RWPE2 (cell line): ENCODE results near the gene TOMM22.
"Not testable (repeated sequence)": the region's sequence is repeated elsewhere in the genome, so short reads cannot be mapped to it uniquely, and the experiment has no call there.

ENCODE experiments used
- ATAC-seq: fragments of 200-7000 bp; cut with Tn5 transposase; 3 replicates; pipeline ENCODE4 v1.9.1; 2021; ENCODE audit warnings: low read depth
- DNase-seq: peaks from one replicate; pipeline ENCODE4 v3.0.0-alpha.2; 2020; ENCODE audit warnings: low spot score
- H3K27ac ChIP-seq: fragments of 450-650 bp; 2 replicates; pipeline ENCODE4 v1.5.1; 2017; ENCODE audit warnings: mild to moderate bottlenecking; ENCODE audit not compliant: poor library complexity, severe bottlenecking
- H3K27me3 ChIP-seq: fragments of 250-450 bp; sonication (Bioruptor Pico); 2 replicates; pipeline ENCODE4 v1.5.1; 2021; ENCODE audit warnings: mild to moderate bottlenecking, moderate library complexity; ENCODE audit not compliant: insufficient read depth, poor library complexity, severe bottlenecking
- H3K36me3 ChIP-seq: fragments of 250-450 bp; sonication (Bioruptor Pico); 2 replicates; pipeline ENCODE4 v1.5.1; 2020; ENCODE audit warnings: low read depth, mild to moderate bottlenecking, moderate library complexity
- H3K4me1 ChIP-seq: fragments of 250-450 bp; sonication (Bioruptor Pico); 2 replicates; pipeline ENCODE4 v1.5.1; 2021; ENCODE audit warnings: mild to moderate bottlenecking, moderate library complexity; ENCODE audit not compliant: insufficient read depth, poor library complexity, severe bottlenecking
- H3K4me3 ChIP-seq: fragments of 250-450 bp; sonication (Bioruptor Pico); 2 replicates; pipeline ENCODE4 v1.5.1; 2021; ENCODE audit warnings: mild to moderate bottlenecking, moderate library complexity; ENCODE audit not compliant: severe bottlenecking
- H3K9me3 ChIP-seq: fragments of 250-450 bp; sonication (Bioruptor Pico); 2 replicates; pipeline ENCODE4 v1.5.1; 2021; ENCODE audit warnings: mild to moderate bottlenecking, moderate library complexity; ENCODE audit not compliant: severe bottlenecking
- TF ChIP-seq, protein P1 (sequence below): fragments of 450-650 bp; IDR thresholded peaks from one replicate; pipeline ENCODE4 v1.5.1; 2017; ENCODE audit warnings: mild to moderate bottlenecking, moderate library complexity; ENCODE audit not compliant: poor library complexity, severe bottlenecking

TOMM22 gene

DNA sequence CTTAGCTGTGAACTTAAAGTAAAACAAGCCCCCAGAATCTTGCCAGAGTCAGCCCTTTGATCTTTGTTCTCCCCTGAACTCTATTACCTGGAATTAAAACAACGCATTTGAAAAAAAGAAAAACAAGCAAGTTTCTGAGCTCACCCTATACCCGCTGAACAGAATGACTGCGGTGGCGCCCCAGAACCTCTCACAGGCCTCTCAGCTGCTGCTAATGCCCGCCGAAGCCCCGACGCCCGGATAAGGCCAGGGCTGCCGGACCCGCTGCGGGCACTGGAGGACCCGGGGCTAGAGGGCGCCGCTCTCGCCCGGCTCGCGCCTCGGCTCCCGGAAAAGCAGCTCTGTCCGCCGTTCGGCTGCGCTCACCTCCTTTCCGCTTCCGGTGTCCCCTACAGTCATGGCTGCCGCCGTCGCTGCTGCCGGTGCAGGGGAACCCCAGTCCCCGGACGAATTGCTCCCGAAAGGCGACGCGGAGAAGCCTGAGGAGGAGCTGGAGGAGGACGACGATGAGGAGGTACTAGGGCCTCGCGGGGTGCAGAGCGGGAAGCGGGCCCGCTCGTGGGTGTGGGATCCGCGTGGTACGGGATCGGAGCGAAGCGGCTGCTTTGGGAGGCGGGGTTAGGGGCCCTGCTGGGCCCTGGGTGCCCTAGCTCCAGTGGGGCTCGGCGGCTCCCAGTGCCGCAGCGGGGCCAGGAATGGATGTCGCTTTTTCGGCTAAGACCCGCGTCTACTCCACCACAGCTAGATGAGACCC lies at the start of gene TOMM22:
Gene TOMM22, plus strand, starts transcription at position 376 of the 754 bp plus-strand sequence. Its CDS starts 22 bp downstream, at position 398.
- Histone ChIP-seq H3K9me3 (no peaks in the 10 kb centered on the region), H3K4me1 (peaks cover 7% of the 10 kb centered on the region), H3K27me3 (no peaks in the 10 kb centered on the region), H3K27ac (peak within 1 kb of the TSS; percentile 35), H3K4me3 (peak within 1 kb of the TSS; percentile 55), H3K36me3 (peaks cover 30% of the 10 kb centered on the region)
- ATAC-seq = peak; percentile 98
- TF ChIP-seq, protein P1, sequence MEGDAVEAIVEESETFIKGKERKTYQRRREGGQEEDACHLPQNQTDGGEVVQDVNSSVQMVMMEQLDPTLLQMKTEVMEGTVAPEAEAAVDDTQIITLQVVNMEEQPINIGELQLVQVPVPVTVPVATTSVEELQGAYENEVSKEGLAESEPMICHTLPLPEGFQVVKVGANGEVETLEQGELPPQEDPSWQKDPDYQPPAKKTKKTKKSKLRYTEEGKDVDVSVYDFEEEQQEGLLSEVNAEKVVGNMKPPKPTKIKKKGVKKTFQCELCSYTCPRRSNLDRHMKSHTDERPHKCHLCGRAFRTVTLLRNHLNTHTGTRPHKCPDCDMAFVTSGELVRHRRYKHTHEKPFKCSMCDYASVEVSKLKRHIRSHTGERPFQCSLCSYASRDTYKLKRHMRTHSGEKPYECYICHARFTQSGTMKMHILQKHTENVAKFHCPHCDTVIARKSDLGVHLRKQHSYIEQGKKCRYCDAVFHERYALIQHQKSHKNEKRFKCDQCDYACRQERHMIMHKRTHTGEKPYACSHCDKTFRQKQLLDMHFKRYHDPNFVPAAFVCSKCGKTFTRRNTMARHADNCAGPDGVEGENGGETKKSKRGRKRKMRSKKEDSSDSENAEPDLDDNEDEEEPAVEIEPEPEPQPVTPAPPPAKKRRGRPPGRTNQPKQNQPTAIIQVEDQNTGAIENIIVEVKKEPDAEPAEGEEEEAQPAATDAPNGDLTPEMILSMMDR = peak; percentile 97
- peak; percentile 86 for DNase-seq

DNA sequence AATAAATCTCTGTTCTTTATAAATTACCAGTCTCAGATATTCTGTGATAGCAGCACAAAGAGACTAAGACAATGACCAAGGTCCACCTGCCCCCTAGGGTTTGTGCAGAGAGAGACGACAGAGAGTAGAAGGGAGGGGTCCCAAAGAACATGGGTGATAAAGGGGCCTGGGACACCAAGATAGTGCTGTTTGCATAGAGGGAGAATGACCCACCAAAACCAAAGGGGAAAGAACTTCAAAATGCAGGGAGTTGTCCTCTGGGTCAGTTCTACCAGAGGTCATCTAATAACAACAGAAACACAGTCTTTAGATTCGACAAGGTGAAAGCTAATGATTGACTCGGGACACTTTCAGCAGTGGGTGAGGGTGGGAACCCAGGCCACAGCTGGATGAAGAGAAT lies 49.2 kb upstream of the TOMM22 start:
- Histone ChIP-seq H3K4me1 (no peaks in the 10 kb centered on the region), H3K36me3 (peaks cover 11% of the 10 kb centered on the region), H3K4me3 (no peak overlapping the region), H3K27ac (no peak overlapping the region), H3K27me3 (no peaks in the 10 kb centered on the region), H3K9me3 (no peaks in the 10 kb centered on the region)
- ATAC-seq (no peak), DNase-seq (no peak)
- TF ChIP-seq, protein P1 = no peak

DNA sequence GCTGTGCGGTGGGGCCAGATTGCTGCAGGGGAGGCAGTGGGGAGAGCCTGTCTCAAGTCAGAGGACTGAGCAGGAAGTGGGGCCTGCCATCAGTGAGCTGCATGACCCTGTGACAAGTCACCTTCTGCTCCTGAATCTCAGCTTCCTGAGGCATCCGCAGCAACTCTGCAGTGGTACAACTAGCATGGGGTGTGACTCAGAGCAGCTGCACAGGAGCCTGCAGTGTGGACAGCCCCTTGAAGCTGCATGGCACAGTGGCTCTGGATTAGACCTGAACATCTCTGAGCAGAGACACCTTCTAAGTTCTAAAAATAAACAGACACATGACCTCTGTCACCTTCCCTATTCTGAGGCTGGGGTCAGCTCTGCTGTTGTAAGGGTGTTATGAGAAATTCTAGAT lies 43.5 kb upstream of the TOMM22 start:
- TF ChIP-seq, protein P1 = no peak
- DNase-seq (no peak), ATAC-seq (no peak)
- no peaks in the 10 kb centered on the region for H3K9me3 ChIP-seq
- no peaks in the 10 kb centered on the region for H3K4me1 ChIP-seq
- no peak overlapping the region for H3K4me3 ChIP-seq
- H3K27ac ChIP-seq = no peak overlapping the region
- H3K36me3 ChIP-seq = peaks cover 13% of the 10 kb centered on the region
- H3K27me3 ChIP-seq = no peaks in the 10 kb centered on the region

DNA sequence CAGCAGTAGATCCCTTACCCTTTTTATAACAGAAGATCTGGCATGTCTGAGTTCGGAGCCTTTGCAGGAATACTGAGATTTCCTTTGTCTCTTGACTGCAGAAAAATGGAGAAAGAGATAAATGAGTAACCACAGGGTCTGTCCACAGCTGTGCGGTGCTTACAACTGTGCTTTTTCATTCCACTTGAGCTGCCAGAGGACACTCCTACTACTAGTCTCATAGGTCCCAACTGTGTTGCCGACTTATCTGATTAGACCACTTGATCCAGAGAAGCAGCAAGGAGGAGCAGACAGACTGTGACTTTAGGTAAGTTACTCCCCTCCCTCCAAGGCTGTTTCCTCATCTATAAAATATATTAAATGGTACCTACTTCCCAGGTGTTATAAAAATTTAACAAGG lies 43.0 kb upstream of the TOMM22 start:
- ATAC-seq (no peak), DNase-seq (no peak)
- no peaks in the 10 kb centered on the region for H3K4me1 ChIP-seq
- H3K36me3 ChIP-seq = peaks cover 13% of the 10 kb centered on the region
- no peak overlapping the region for H3K27ac ChIP-seq
- H3K9me3 ChIP-seq = no peaks in the 10 kb centered on the region
- H3K4me3 ChIP-seq = no peak overlapping the region
- H3K27me3 ChIP-seq = no peaks in the 10 kb centered on the region
- TF ChIP-seq, protein P1 = no peak

DNA sequence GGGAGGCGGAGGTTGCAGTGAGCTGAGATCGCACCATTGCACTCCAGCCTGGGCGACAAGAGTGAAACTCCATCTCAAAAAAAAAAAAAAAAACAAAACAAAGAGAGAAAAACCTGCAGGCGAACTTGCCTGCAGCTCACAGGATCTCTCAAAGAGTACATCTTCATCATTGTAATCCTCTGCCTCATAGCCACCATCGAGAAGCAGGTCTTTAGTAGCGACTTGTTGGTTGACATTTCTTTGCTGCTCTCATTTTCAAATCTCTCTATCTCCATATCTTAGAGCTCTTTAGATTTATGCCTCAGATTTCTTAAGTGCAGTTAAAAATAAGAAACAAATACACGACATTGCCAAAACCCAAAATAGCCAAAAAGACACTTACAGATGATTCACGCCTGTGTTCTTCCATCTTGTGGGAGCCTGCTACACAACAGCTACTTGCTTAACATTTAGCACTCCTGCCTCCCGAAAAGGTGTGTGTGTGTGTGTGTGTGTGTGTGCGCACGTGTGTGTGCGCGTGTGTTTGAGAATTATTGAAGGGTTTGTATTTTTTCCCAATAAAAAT lies 40.2 kb upstream of the TOMM22 start:
- no peaks in the 10 kb centered on the region for H3K27me3 ChIP-seq
- TF ChIP-seq, protein P1 = no peak
- no peak for ATAC-seq
- no peak overlapping the region for H3K27ac ChIP-seq
- no peaks in the 10 kb centered on the region for H3K9me3 ChIP-seq
- peaks cover 8% of the 10 kb centered on the region for H3K36me3 ChIP-seq
- H3K4me1 ChIP-seq = peaks cover 4% of the 10 kb centered on the region
- no peak for DNase-seq
- H3K4me3 ChIP-seq = no peak overlapping the region

DNA sequence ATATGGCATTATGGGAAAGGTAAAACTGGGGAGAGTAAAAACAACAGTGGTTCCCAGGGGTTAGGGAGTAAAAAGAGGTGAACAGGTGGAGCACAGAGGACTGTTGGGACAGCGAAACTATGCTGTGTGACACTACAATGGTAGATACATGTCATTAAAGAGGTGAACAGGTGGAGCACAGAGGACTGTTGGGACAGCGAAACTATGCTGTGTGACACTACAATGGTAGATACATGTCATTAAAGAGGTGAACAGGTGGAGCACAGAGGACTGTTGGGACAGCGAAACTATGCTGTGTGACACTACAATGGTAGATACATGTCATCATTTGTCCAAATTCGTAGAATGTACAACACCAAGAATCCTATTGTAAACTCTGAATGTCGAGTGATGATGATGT lies 37.5 kb upstream of the TOMM22 start:
- H3K4me1 ChIP-seq, DNase-seq, ATAC-seq, H3K27ac ChIP-seq, H3K36me3 ChIP-seq, H3K4me3 ChIP-seq, H3K27me3 ChIP-seq, H3K9me3 ChIP-seq: not testable (repeated sequence)
